ENCODE data around the gene IL1RL1.

IL1RL1 gene

DNA sequence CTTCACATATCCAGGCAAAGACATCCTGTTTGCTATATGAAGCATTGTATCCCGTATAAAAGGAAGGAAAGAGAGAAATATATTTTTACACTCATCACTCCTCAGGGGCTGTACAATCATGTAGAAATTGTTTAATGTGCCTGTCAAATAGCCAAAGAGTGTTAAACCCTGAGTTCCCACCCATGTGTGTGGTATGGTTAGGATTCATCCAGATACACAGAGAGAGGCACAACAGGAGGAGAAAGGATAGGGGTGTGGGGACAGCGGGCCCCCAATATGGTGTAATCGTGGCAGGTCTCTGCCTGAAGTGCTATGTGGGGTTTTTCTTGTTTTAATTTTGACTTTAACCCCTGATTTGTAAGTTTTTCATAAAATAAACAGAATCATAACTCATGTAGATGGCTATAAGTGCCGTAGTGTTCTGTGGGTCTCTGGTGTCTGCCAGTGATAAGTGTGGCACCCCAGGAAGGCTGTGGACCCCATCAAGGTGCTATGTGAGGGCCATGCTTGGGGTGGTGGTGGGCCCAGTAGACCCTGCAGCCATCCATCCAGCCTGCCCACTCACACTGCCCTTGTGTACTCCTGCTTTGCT, 34.1 kb downstream of the IL1RL1 start:
- no peak for FAIRE-seq
- no peak for DNase-seq (ENCODE audit: insufficient read length, low spot score)
- TF ChIP-seq, protein P1, sequence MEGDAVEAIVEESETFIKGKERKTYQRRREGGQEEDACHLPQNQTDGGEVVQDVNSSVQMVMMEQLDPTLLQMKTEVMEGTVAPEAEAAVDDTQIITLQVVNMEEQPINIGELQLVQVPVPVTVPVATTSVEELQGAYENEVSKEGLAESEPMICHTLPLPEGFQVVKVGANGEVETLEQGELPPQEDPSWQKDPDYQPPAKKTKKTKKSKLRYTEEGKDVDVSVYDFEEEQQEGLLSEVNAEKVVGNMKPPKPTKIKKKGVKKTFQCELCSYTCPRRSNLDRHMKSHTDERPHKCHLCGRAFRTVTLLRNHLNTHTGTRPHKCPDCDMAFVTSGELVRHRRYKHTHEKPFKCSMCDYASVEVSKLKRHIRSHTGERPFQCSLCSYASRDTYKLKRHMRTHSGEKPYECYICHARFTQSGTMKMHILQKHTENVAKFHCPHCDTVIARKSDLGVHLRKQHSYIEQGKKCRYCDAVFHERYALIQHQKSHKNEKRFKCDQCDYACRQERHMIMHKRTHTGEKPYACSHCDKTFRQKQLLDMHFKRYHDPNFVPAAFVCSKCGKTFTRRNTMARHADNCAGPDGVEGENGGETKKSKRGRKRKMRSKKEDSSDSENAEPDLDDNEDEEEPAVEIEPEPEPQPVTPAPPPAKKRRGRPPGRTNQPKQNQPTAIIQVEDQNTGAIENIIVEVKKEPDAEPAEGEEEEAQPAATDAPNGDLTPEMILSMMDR (IDR thresholded peaks at IDR 0.05; ENCODE audit: insufficient read depth, missing control alignments), result no peak

DNA sequence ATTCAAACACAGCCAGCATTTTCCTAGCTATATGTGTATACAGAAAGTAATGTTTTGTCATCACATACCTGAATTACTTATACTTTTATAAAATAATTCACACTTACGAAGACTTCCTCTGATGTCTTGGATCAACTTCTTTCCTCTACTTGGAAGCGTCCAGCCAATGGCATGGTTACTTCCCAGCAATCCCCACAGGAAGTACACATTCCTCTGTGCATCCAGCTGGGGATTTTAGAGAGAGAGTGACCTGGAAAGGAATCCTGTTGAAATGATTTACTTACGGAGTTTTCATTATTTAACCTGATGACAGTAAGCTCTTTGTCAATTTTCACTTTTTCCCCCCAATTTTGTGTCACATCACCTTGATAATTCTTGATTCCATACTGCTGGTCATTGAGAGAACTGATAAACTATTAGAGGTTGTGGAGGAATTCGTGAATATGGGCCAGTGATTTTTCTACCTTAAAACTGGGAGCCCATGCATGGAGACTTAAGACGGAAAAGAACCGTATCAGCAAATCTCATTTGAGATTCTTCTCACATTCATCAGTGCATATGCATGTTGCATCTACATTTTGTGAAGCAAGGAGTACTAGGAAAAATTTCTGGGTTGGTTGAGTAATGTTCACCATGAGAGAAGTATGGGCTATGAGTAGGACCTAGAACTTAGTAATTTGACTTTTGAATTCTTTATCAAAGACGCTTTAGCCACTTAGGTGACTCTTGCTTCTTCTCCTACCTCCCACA, 35.2 kb downstream of the IL1RL1 start:
- TF ChIP-seq, protein P1 (IDR thresholded peaks at IDR 0.05; ENCODE audit: insufficient read depth, missing control alignments), result no peak
- FAIRE-seq, result no peak
- DNase-seq (ENCODE audit: insufficient read length, low spot score), result no peak

GRCh38 chr2:102350137-102350793, 38.9 kb downstream of the IL1RL1 start:
- FAIRE-seq, result no peak
- TF ChIP-seq, protein P1 (IDR thresholded peaks at IDR 0.05; ENCODE audit: insufficient read depth, missing control alignments), result no peak
- DNase-seq (ENCODE audit: insufficient read length, low spot score), result no peak

GRCh38 chr2:102355526-102356380, 44.4 kb downstream of the IL1RL1 start, which contains the start of gene IL18R1:
IL18R1 (plus strand) TSS chr2:102355796; CDS start chr2:102362661, 6,865 bp downstream.
- FAIRE-seq, result no peak
- peak; percentile 19 for DNase-seq (ENCODE audit: insufficient read length, low spot score)
- TF ChIP-seq, protein P1 (IDR thresholded peaks at IDR 0.05; ENCODE audit: insufficient read depth, missing control alignments), result peak; percentile 53

DNA sequence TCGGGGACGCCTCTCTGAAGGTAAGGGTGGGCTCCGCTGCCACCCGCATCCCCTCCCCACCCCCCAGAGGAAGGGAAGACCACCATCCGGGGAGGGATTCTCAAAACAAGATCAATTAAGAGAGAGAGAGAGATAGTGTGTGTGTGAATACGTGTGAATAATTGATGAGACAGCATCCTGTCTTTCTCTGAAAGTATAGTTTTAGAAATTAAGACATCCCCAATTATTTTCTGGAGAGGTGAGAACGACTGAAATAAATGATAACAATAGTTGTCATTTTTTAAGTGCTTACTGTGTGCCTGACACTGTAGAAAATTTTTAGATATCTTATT, 45.0 kb downstream of the IL1RL1 start:
- DNase-seq (ENCODE audit: insufficient read length, low spot score) (no peak), FAIRE-seq (no peak)
- TF ChIP-seq, protein P1 (IDR thresholded peaks at IDR 0.05; ENCODE audit: insufficient read depth, missing control alignments), result no peak

DNA sequence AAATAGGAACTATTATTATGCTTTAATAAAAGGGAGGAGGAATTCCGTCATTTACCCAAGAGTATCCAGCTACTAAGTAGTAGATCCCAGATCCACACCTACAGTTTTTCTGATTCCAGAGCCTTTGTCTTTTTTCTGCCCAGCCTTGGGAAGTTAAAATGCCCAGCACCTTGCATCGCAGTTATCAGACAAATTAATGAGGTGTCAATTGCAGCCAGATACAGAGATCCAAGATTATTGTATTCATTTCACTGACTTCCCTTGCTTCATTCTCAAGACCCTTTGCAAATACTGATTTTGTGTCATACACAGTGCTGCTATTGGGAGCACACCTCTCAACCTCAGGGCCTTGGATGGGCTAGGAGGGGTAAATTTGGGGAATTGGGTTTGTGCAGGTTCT, 45.4 kb downstream of the IL1RL1 start:
- FAIRE-seq, result no peak
- TF ChIP-seq, protein P1 (IDR thresholded peaks at IDR 0.05; ENCODE audit: insufficient read depth, missing control alignments), result no peak
- DNase-seq (ENCODE audit: insufficient read length, low spot score), result no peak
